Endothelial cell of umbilical vein (primary cell): ENCODE results near the gene CCNE1.

Source experiments
- CTCF ChIP-seq, 2 donors: IDR thresholded peaks; 1 replicate in 1 of 2; 2 replicates in 1 of 2; pipeline ENCODE4 v1.5.1; 2011; ENCODE audit warnings: low read length in 2 of 2, mild to moderate bottlenecking in 2 of 2, moderate library complexity in 2 of 2, control low read depth in 1 of 2, inconsistent platforms in 1 of 2, low read depth in 1 of 2; ENCODE audit not compliant: insufficient read depth in 1 of 2; ENCODE audit errors: extremely low read depth in 1 of 2
- EZH2 ChIP-seq: IDR thresholded peaks from 2 replicates; pipeline ENCODE4 v1.6.1; 2012; ENCODE audit warnings: borderline replicate concordance, low read depth, mild to moderate bottlenecking, moderate library complexity, low read length, inconsistent platforms; ENCODE audit not compliant: severe bottlenecking
- FOS ChIP-seq: IDR thresholded peaks from 2 replicates; pipeline ENCODE4 v1.6.1; 2011; ENCODE audit warnings: mild to moderate bottlenecking, low read length, moderate library complexity, borderline replicate concordance; ENCODE audit not compliant: insufficient read depth
- GATA2 ChIP-seq: IDR thresholded peaks from 2 replicates; pipeline ENCODE4 v1.7.0; 2011; ENCODE audit warnings: low read depth, mild to moderate bottlenecking, moderate library complexity, mixed read lengths, low read length; ENCODE audit not compliant: insufficient read length, insufficient read depth
- JUN ChIP-seq: IDR thresholded peaks from 2 replicates; pipeline ENCODE4 v1.6.1; 2011; ENCODE audit warnings: borderline replicate concordance, low read depth; ENCODE audit not compliant: insufficient read length, insufficient read depth
- MAX ChIP-seq: IDR thresholded peaks from 2 replicates; pipeline ENCODE4 v1.6.1; 2011; ENCODE audit not compliant: insufficient read depth, insufficient read length
- MYC ChIP-seq: IDR thresholded peaks from one replicate; pipeline ENCODE4 v1.6.1; 2011; ENCODE audit warnings: mild to moderate bottlenecking, low read depth, low read length
- POLR2A ChIP-seq: IDR thresholded peaks from 2 replicates; pipeline ENCODE4 v1.6.1; 2012; ENCODE audit warnings: low read depth, mild to moderate bottlenecking, control low read depth, low read length
- POLR2AphosphoS5 ChIP-seq: IDR thresholded peaks from 2 replicates; pipeline ENCODE4 v1.6.1; 2012; ENCODE audit warnings: low read depth, mild to moderate bottlenecking, control low read depth, low read length, moderate library complexity; ENCODE audit not compliant: insufficient read depth

GRCh38 chr19:29815231-29815630, 3.4 kb downstream of the CCNE1 start:
- TF ChIP-seq CTCF (IDR thresholded peaks at IDR 0.05; ENCODE audit: extremely low read depth in 1 of 2, insufficient read depth in 1 of 2, low read depth in 1 of 2, low read length in 2 of 2) (no peak), EZH2 (no peak), POLR2AphosphoS5 (no peak), POLR2A (no peak), MYC (no peak), FOS (no peak), JUN (no peak), MAX (no peak), GATA2 (no peak)
